ENCODE data around the gene RHBDD1.

RHBDD1 gene

GRCh38 chr2:226797989-226798421, 37.8 kb upstream of the RHBDD1 start:
- Mint-ChIP-seq H3K4me1 (peaks cover 48% of the 10 kb centered on the region), H3K9me3 (no peaks in the 10 kb centered on the region), H3K27me3 (ENCODE audit: low read depth) (no peaks in the 10 kb centered on the region), H3K4me3 (peak overlapping the region; percentile 88 to 93 (median 92)), H3K27ac (peak overlapping the region; percentile 82 to 90 (median 89)), H3K36me3 (ENCODE audit: low read depth) (peaks cover 23% of the 10 kb centered on the region)
- TF ChIP-seq CTCF (IDR thresholded peaks at IDR 0.05; ENCODE audit: unreplicated experiment in 3 of 3), result no peak

DNA sequence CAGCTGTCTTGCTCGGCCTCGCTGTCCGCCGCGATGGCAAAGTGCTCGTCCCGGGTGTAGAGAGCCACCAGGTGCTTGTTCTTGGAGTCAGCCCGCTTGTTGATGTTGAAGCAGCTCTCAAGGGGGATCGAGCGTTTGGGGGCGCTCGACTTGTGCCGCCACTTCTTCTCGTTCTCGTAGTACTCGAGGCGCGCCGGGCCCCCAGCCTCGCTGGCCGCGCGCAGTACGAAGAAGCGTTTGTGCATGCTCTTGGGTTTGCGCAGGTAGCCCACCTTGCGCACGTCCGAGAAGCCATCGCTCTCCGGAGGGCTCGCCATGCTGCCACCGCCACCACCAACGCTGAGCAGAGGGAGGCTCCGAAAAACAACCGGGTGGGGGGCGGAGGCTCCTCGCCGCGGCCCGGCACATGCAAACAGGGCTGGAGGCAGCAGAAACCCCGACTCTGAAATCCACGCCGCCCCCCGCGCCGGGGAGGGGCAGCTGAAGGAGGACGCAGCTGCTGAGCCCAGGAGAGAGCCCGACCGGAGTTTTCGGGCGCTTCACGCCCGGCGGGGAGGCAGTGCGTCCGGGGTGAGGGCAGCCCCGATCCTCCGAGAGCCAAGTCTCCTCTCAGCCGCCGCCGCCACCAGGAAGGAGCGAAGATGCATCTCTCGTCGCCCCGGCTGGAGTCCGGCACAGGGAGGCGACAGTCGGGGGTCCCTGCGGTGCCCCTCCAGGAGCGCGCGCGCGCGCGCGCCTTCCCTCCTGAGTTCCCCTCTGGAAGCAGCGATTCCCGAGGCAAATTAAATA, 37.2 kb upstream of the RHBDD1 start:
- H3K27ac Mint-ChIP-seq, result peak overlapping the region; percentile 82 to 90 (median 89)
- H3K4me3 Mint-ChIP-seq, result peak overlapping the region; percentile 88 to 93 (median 92)
- H3K9me3 Mint-ChIP-seq, result no peaks in the 10 kb centered on the region
- TF ChIP-seq CTCF (IDR thresholded peaks at IDR 0.05; ENCODE audit: unreplicated experiment in 3 of 3), result peak in 1 of 3 experiments; percentile 10
- H3K4me1 Mint-ChIP-seq, result peaks cover 42% of the 10 kb centered on the region
- peaks cover 23% of the 10 kb centered on the region for H3K36me3 Mint-ChIP-seq (ENCODE audit: low read depth)
- H3K27me3 Mint-ChIP-seq (ENCODE audit: low read depth), result no peaks in the 10 kb centered on the region

DNA sequence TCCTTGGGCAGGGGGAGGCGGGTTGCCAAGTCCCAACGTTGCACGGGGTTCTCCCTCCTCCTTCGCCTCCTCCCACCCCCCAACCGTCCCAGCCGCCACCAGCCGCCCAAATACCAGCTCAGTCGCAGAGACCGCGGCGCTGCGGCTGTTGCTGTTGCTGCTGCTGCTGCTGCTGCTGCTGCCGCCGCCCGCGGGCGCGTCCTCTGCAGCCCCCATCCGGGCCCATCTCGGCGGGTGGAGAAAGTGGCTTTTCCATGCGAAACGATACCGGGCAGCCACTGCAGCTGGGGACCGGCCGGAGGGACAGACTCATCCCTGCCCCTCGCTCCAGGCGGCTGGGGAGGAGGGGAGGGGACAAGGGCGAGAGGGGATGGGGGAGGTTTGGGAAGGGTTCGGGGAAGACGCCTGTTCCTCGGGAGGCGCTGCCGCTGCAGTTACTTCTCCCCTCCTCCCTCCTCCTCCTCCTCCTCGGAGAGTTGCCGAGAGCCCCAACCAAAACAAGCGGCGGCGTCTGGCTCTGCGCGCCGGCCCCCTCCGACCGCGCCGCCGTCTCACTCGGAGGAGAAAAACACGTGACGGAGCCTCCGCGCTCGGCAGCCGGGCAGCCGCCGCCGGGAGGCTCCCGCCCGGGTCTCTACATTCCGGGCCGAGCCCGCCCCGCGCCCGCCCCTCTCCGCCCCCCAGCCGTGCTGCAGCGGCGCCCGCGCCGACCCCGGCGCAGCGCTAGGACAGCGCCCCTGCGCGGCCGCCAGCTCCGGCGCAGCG, 36.5 kb upstream of the RHBDD1 start, which contains the start of gene IRS1:
Gene IRS1, minus strand, starts transcription at position 610 of the 765 bp plus-strand sequence. CDS start 1,082 bp downstream, outside the sequence.
- H3K4me1 Mint-ChIP-seq, result peaks cover 34% of the 10 kb centered on the region
- H3K9me3 Mint-ChIP-seq, result no peaks in the 10 kb centered on the region
- H3K27me3 Mint-ChIP-seq (ENCODE audit: low read depth), result no peaks in the 10 kb centered on the region
- H3K27ac Mint-ChIP-seq, result peak within 1 kb of the TSS; percentile 82 to 90 (median 89)
- peak within 1 kb of the TSS; percentile 88 to 94 (median 92) for H3K4me3 Mint-ChIP-seq
- TF ChIP-seq CTCF (IDR thresholded peaks at IDR 0.05; ENCODE audit: unreplicated experiment in 3 of 3), result no peak
- H3K36me3 Mint-ChIP-seq (ENCODE audit: low read depth), result peaks cover 22% of the 10 kb centered on the region

GRCh38 chr2:226799976-226800940, 35.6 kb upstream of the RHBDD1 start:
- Mint-ChIP-seq H3K9me3 (no peaks in the 10 kb centered on the region), H3K4me3 (peak overlapping the region; percentile 82 to 94 (median 89)), H3K4me1 (peaks cover 28% of the 10 kb centered on the region), H3K27ac (peak overlapping the region; percentile 52 to 76 (median 62)), H3K36me3 (ENCODE audit: low read depth) (peaks cover 17% of the 10 kb centered on the region), H3K27me3 (ENCODE audit: low read depth) (no peaks in the 10 kb centered on the region)
- peak; percentile 37 to 48 (median 43) for TF ChIP-seq CTCF (IDR thresholded peaks at IDR 0.05; ENCODE audit: unreplicated experiment in 3 of 3)

Measured in nephron (organoid).